ENCODE results near the gene PTPRS.

Gene PTPRS

GRCh38 chr19:5337708-5338655 lies 2.6 kb downstream of the PTPRS start:
- ChIA-PET POLR2A (no interaction called here), CTCF (interaction anchor here (1.7 kb wide), 1 partner anchor 16 kb away, joined by 4 read pairs; no protein-coding TSS in a partner anchor)
- no peak for DNase-seq (ENCODE audit: low read depth, low spot score)
- no peak overlapping the region for H3K4me3 ChIP-seq (ENCODE audit: low read depth, low read length)
- TF ChIP-seq CTCF (IDR thresholded peaks at IDR 0.05; ENCODE audit: insufficient read depth, low read length, missing control alignments) = no peak

GRCh38 chr19:5337126-5337525 lies 3.5 kb downstream of the PTPRS start:
- no peak overlapping the region for H3K4me3 ChIP-seq (ENCODE audit: low read depth, low read length)
- ChIA-PET POLR2A (no interaction called here), CTCF (interaction anchor here (1.7 kb wide), 1 partner anchor 15 kb away, joined by 4 read pairs; no protein-coding TSS in a partner anchor)
- no peak for DNase-seq (ENCODE audit: low read depth, low spot score)
- no peak for TF ChIP-seq CTCF (IDR thresholded peaks at IDR 0.05; ENCODE audit: insufficient read depth, low read length, missing control alignments)

GRCh38 chr19:5336195-5336965 lies 4.2 kb downstream of the PTPRS start:
- POLR2A ChIA-PET = no interaction called here
- no peak for DNase-seq (ENCODE audit: low read depth, low spot score)
- no peak for TF ChIP-seq CTCF (IDR thresholded peaks at IDR 0.05; ENCODE audit: insufficient read depth, low read length, missing control alignments)
- CTCF ChIA-PET = interaction anchor here (1.1 to 1.7 kb wide), 2 partner anchors 15 to 20 kb away, joined by 3 to 4 read pairs; no protein-coding TSS in a partner anchor
- H3K4me3 ChIP-seq (ENCODE audit: low read depth, low read length) = no peak overlapping the region

GRCh38 chr19:5335593-5335992 lies 5.0 kb downstream of the PTPRS start:
- no peak for TF ChIP-seq CTCF (IDR thresholded peaks at IDR 0.05; ENCODE audit: insufficient read depth, low read length, missing control alignments)
- DNase-seq (ENCODE audit: low read depth, low spot score) = no peak
- ChIA-PET POLR2A (interaction anchor here (0.6 kb wide), 1 partner anchor 26 kb away, joined by 4 read pairs; no protein-coding TSS in a partner anchor), CTCF (interaction anchor here (1.1 kb wide), 1 partner anchor 19 kb away, joined by 3 read pairs; no protein-coding TSS in a partner anchor)
- H3K4me3 ChIP-seq (ENCODE audit: low read depth, low read length) = no peak overlapping the region

GRCh38 chr19:5334824-5335500 lies 5.7 kb downstream of the PTPRS start:
- ChIA-PET CTCF (interaction anchor here (1.1 kb wide), 1 partner anchor 19 kb away, joined by 3 read pairs; no protein-coding TSS in a partner anchor), POLR2A (interaction anchor here (0.6 kb wide), 1 partner anchor 25 kb away, joined by 4 read pairs; no protein-coding TSS in a partner anchor)
- H3K4me3 ChIP-seq (ENCODE audit: low read depth, low read length) = no peak overlapping the region
- no peak for DNase-seq (ENCODE audit: low read depth, low spot score)
- TF ChIP-seq CTCF (IDR thresholded peaks at IDR 0.05; ENCODE audit: insufficient read depth, low read length, missing control alignments) = no peak
